H1 (cell line): ENCODE data around the gene PLXNA3. TPM values are rescaled to one million over a fixed set of nuclear protein-coding genes. Genes with fewer than 3 reads are reported as not detected.

Experiments
- CTCF ChIA-PET: fragments of 300-600 bp; sonication (Branson Sonifier 250); formaldehyde crosslinking; loops from one replicate; lab custom pipeline; 2021; ENCODE audit not compliant: partially characterized antibody; lab: Charles Lee
- POLR2A ChIA-PET: fragments of 300-600 bp; sonication (Branson Sonifier 250); formaldehyde crosslinking; loops from one replicate; lab custom pipeline; 2021; ENCODE audit warnings: inconsistent platforms; ENCODE audit not compliant: partially characterized antibody; lab: Charles Lee
- DNase-seq, 2 experiments: peaks; one replicate each; pipeline versions ENCODE4 v3.0.0 to v3.0.0-alpha.2; 2010 to 2022; ENCODE audit warnings: low spot score in 2 of 2, low read depth in 1 of 2, mixed read lengths in 1 of 2
- FAIRE-seq: peaks from 2 replicates; lab custom pipeline; 2011; peaks lifted over from hg19 to GRCh38; lab: Jason Lieb, UNC
- H2AFZ ChIP-seq: 2 replicates; pipeline ENCODE4 v1.8.1; 2012; ENCODE audit warnings: low read length, inconsistent platforms
- H2AK5ac ChIP-seq: 2 replicates; pipeline ENCODE4 v1.6.1; 2013; ENCODE audit warnings: low read depth, low read length
- H2BK120ac ChIP-seq: replicated peaks from 2 replicates; pipeline ENCODE3; 2013; ENCODE audit warnings: low read depth, low read length, inconsistent platforms
- H2BK12ac ChIP-seq: 2 replicates; pipeline ENCODE4 v1.6.1; 2013; ENCODE audit warnings: low read depth, low read length
- H2BK15ac ChIP-seq: 2 replicates; pipeline ENCODE4 v1.6.1; 2013; ENCODE audit warnings: low read length
- H2BK20ac ChIP-seq: 2 replicates; pipeline ENCODE4 v1.6.1; 2013; ENCODE audit warnings: low read length
- H2BK5ac ChIP-seq: 2 replicates; pipeline ENCODE4 v1.6.1; 2013; ENCODE audit warnings: low read depth, low read length
- H3K14ac ChIP-seq: 2 replicates; pipeline ENCODE4 v1.6.1; 2013; ENCODE audit warnings: inconsistent platforms; ENCODE audit not compliant: insufficient read length
- H3K18ac ChIP-seq: 2 replicates; pipeline ENCODE4 v1.6.1; 2013; ENCODE audit warnings: low read length; ENCODE audit errors: extremely low read depth
- H3K23ac ChIP-seq: 2 replicates; pipeline ENCODE4 v1.6.1; 2013; ENCODE audit warnings: inconsistent platforms; ENCODE audit not compliant: insufficient read length
- H3K23me2 ChIP-seq: 2 replicates; pipeline ENCODE4 v1.6.1; 2013; ENCODE audit warnings: low read depth, low read length
- H3K27ac ChIP-seq: 2 replicates; pipeline ENCODE4 v1.6.1; 2011; ENCODE audit warnings: low read depth, low read length, inconsistent platforms
- H3K27me3 ChIP-seq, 4 experiments: replicated peaks in 1 of 4; 1 replicate in 1 of 4; 2 replicates in 3 of 4; pipeline versions ENCODE4 v1.6.1 to v1.8.1; 2011 to 2013; ENCODE audit warnings: low read length in 3 of 4, mild to moderate bottlenecking in 3 of 4, inconsistent platforms in 2 of 4, mixed read lengths in 2 of 4, moderate library complexity in 1 of 4; ENCODE audit not compliant: control insufficient read depth in 3 of 4, insufficient read depth in 3 of 4; ENCODE audit errors: extremely low read depth in 1 of 4
- H3K36me3 ChIP-seq, 4 experiments: 2 replicates each; pipeline versions ENCODE4 v1.6.1 to v1.8.1; 2011 to 2013; ENCODE audit warnings: mild to moderate bottlenecking in 4 of 4, low read length in 3 of 4, moderate library complexity in 2 of 4, control low read depth in 1 of 4, inconsistent platforms in 1 of 4; ENCODE audit not compliant: insufficient read depth in 4 of 4, control insufficient read depth in 2 of 4
- H3K4ac ChIP-seq: replicated peaks from 2 replicates; pipeline ENCODE3; 2013; ENCODE audit warnings: low read length, low read depth, mixed read lengths, inconsistent platforms; ENCODE audit not compliant: insufficient read length
- H3K4me1 ChIP-seq, 4 experiments: replicated peaks in 1 of 4; 1 replicate in 1 of 4; 2 replicates in 3 of 4; pipeline versions ENCODE4 v1.6.1 to v1.8.1; 2011 to 2013; ENCODE audit warnings: low read length in 3 of 4, inconsistent platforms in 2 of 4, mixed read lengths in 1 of 4; ENCODE audit not compliant: insufficient read depth in 4 of 4, control insufficient read depth in 3 of 4
- H3K4me2 ChIP-seq, 2 experiments: 2 replicates each; pipeline versions ENCODE4 v1.6.1 to v1.8.1; 2011 to 2013; ENCODE audit warnings: low read depth in 2 of 2, low read length in 2 of 2, control low read depth in 1 of 2, inconsistent platforms in 1 of 2, mild to moderate bottlenecking in 1 of 2; ENCODE audit not compliant: insufficient read depth in 1 of 2
- H3K4me3 ChIP-seq, 4 experiments: fragments of 200-600, 300-600 bp in 1 of 4; sonication (generic), shearing (Covaris generic), sonication (Bioruptor Twin) in 1 of 4; 2 replicates each; pipeline versions ENCODE4 v1.5.1 to v1.8.1; 2011 to 2016; ENCODE audit warnings: low read length in 4 of 4, low read depth in 3 of 4, control low read depth in 2 of 4, inconsistent platforms in 2 of 4, mild to moderate bottlenecking in 2 of 4, mixed read lengths in 1 of 4, moderate library complexity in 1 of 4; ENCODE audit not compliant: insufficient read depth in 2 of 4; ENCODE audit errors: extremely low read depth in 1 of 4
- H3K56ac ChIP-seq: replicated peaks from 2 replicates; pipeline ENCODE3; 2013; ENCODE audit warnings: low read depth, mild to moderate bottlenecking, mixed read lengths, low read length, inconsistent platforms; ENCODE audit not compliant: insufficient read length
- H3K79me1 ChIP-seq: 2 replicates; pipeline ENCODE4 v1.6.1; 2013; ENCODE audit warnings: low read depth, low read length, control low read depth
- H3K79me2 ChIP-seq, 2 experiments: 2 replicates each; pipeline versions ENCODE4 v1.6.1 to v1.8.1; 2012 to 2013; ENCODE audit warnings: low read length in 2 of 2, mild to moderate bottlenecking in 2 of 2, inconsistent platforms in 1 of 2; ENCODE audit not compliant: insufficient read depth in 2 of 2, control insufficient read depth in 1 of 2
- H3K9ac ChIP-seq, 4 experiments: replicated peaks in 1 of 4; 1 replicate in 1 of 4; 2 replicates in 3 of 4; pipeline versions ENCODE4 v1.6.1 to v1.8.1; 2011 to 2013; ENCODE audit warnings: low read depth in 3 of 4, low read length in 3 of 4, control low read depth in 2 of 4, mild to moderate bottlenecking in 2 of 4, moderate library complexity in 2 of 4, inconsistent platforms in 1 of 4; ENCODE audit errors: extremely low read depth in 1 of 4
- H3K9me3 ChIP-seq, 2 experiments: 2 replicates each; pipeline versions ENCODE4 v1.6.1 to v1.8.1; 2012 to 2013; ENCODE audit warnings: mild to moderate bottlenecking in 2 of 2, moderate library complexity in 2 of 2, control low read depth in 1 of 2, inconsistent platforms in 1 of 2, low read depth in 1 of 2, low read length in 1 of 2, mixed read lengths in 1 of 2; ENCODE audit not compliant: insufficient read depth in 2 of 2
- H4K20me1 ChIP-seq, 2 experiments: replicated peaks in 1 of 2; 2 replicates each; pipeline versions ENCODE3 to v1.8.1; 2011 to 2013; ENCODE audit warnings: inconsistent platforms in 2 of 2, low read length in 2 of 2, mild to moderate bottlenecking in 1 of 2; ENCODE audit not compliant: insufficient read depth in 2 of 2, control insufficient read depth in 1 of 2
- H4K5ac ChIP-seq: 2 replicates; pipeline ENCODE4 v1.6.1; 2013; ENCODE audit warnings: low read length, low read depth, mixed read lengths, inconsistent platforms; ENCODE audit not compliant: insufficient read length
- H4K8ac ChIP-seq: 2 replicates; pipeline ENCODE4 v1.8.0; 2013; ENCODE audit warnings: mild to moderate bottlenecking, moderate library complexity, low read length, inconsistent platforms; ENCODE audit not compliant: insufficient read depth; ENCODE audit errors: extremely low read depth
- H4K91ac ChIP-seq: replicated peaks from 2 replicates; pipeline ENCODE3; 2013; ENCODE audit warnings: low read length, mixed read lengths, inconsistent platforms; ENCODE audit not compliant: insufficient read length
- JUND ChIP-seq: IDR thresholded peaks from 2 replicates; pipeline ENCODE4 v1.6.1; 2011; ENCODE audit warnings: mild to moderate bottlenecking, improper control_type of control experiment, low read length
- WGBS, 2 experiments: shearing (Covaris generic) in 1 of 2; methylation state at CpG; one replicate each; pipeline versions ENCODE4 v1.1.6 to v1.1.7; 2013 to 2015; ENCODE audit warnings: low lambda C conversion rate in 2 of 2, mixed read lengths in 2 of 2, inconsistent platforms in 1 of 2, low coverage in 1 of 2, missing lambda C conversion rate in 1 of 2; ENCODE audit not compliant: insufficient replicate concordance in 2 of 2, insufficient coverage in 1 of 2, insufficient read length in 1 of 2; ENCODE audit errors: extremely low coverage in 1 of 2, missing lambda C conversion rate in 1 of 2; 5-methylcytosine and 5-hydroxymethylcytosine counted together
- polyA plus RNA-seq, 7 experiments: library from polyadenylated mRNA; depleted of rRNA in 3 of 7; stranded (reverse) in 5 of 7; unstranded in 2 of 7; fragments of >200 nt in 5 of 7; fragments of 200-250 nt in 2 of 7; gene quantifications; 1 replicate in 5 of 7; 2 replicates in 1 of 7; 4 replicates in 1 of 7; pipeline versions ENCODE4 v1.2.1 to v1.2.3, GENCODE V29; 2011 to 2013; ENCODE audit warnings: missing spikeins in 2 of 7, mixed read lengths in 2 of 7
- total RNA-seq: library from RNA; stranded (reverse); fragmentation: NEBNext Ultra II Directional; extraction: Animal tissue kit (Norgen Biotek cat#: 25700); gene quantifications from 2 replicates; pipeline ENCODE4 v1.2.1, GENCODE V29; 2021

PLXNA3 gene
- total and polyA plus RNA-seq, 2 of the 8 experiments (the other 6 are each of a cell fraction or from before 2014, with no cell fraction given), result 10.7 to 18.2 TPM

- Histone ChIP-seq H3K79me1 (no peaks in the 10 kb centered on the region), H4K91ac (no peak overlapping the region)
- FAIRE-seq, result no peak
- no peak for TF ChIP-seq JUND
Measured at GRCh38 chrX:154470434-154470833, 12.4 kb downstream of the PLXNA3 start.

More at GRCh38 chrX:154470434-154470833, 12.4 kb downstream of the PLXNA3 start:
- Histone ChIP-seq H2BK5ac (no peak overlapping the region), H2BK15ac (no peak overlapping the region), H3K9ac (no peak overlapping the region), H2BK12ac (no peak overlapping the region), H2AK5ac (no peak overlapping the region), H3K4ac (no peak overlapping the region), H3K4me2 (no peak overlapping the region), H4K8ac (no peak overlapping the region), H3K56ac (no peak overlapping the region), H3K14ac (no peak overlapping the region), H3K18ac (no peak overlapping the region), H3K9me3 (no peaks in the 10 kb centered on the region), H2AFZ (no peak overlapping the region), H3K79me2 (no peaks in the 10 kb centered on the region), H3K4me1 (no peaks in the 10 kb centered on the region), H3K4me3 (no peak overlapping the region), H2BK120ac (no peak overlapping the region), H3K27ac (no peak overlapping the region), H3K23ac (no peak overlapping the region), H2BK20ac (no peak overlapping the region), H4K20me1 (no peaks in the 10 kb centered on the region), H3K23me2 (no peaks in the 10 kb centered on the region), H3K36me3 (peaks cover 0 to 29% (median 5%) of the 10 kb centered on the region in 4 experiments; a peak in 5 of 8 replicates), H4K5ac (no peak overlapping the region), H3K27me3 (no peaks in the 10 kb centered on the region)
- no peak for DNase-seq
- WGBS, 2 experiments, result 93% methylated on average over 12 of the region's 14 CpGs; no CpG with 5 or more reads in 1 of the 2 experiments
- ChIA-PET CTCF (interaction anchor here (1.0 to 1.1 kb wide), 2 partner anchors 10 to 64 kb away, joined by 3 read pairs; no protein-coding TSS in a partner anchor), POLR2A (interaction anchor here (1.2 kb wide), 1 partner anchor 15 kb away, joined by 3 read pairs; no protein-coding TSS in a partner anchor)
